Neural cell (in vitro differentiated cells): ENCODE data around the gene CTSG.

Experiments
- CTCF ChIP-seq: fragments of 450-650 bp; IDR thresholded peaks from 2 replicates; pipeline ENCODE4 v1.5.1; 2014; ENCODE audit warnings: antibody characterized with exemption, mild to moderate bottlenecking, moderate library complexity; ENCODE audit not compliant: poor library complexity, severe bottlenecking
- EZH2 ChIP-seq: fragments of 200-600, 300-800 bp; shearing (Covaris generic), sonication (generic); IDR thresholded peaks from 2 replicates; pipeline ENCODE4 v1.6.1; 2014; ENCODE audit warnings: antibody characterized with exemption, low read length, borderline replicate concordance, mild to moderate bottlenecking; ENCODE audit not compliant: insufficient read depth, poor library complexity, severe bottlenecking

- TF ChIP-seq CTCF = no peak
- TF ChIP-seq EZH2 = no peak
These were observed 30.2 kb upstream of the CTSG start for GRCh38 chr14:24606297-24606696.
